Fibroblast of mammary gland (primary cell): ENCODE results near the gene EVI5.

Source experiments
- DNase-seq: peaks from one replicate; pipeline ENCODE4 v3.0.0-alpha.2; 2010; ENCODE audit warnings: low read depth
- H3K4me3 ChIP-seq: 2 replicates; pipeline ENCODE4 v1.5.1; 2011; ENCODE audit warnings: low read depth, mild to moderate bottlenecking, low read length, moderate library complexity; ENCODE audit not compliant: control insufficient read depth
- CTCF ChIP-seq: conservative IDR thresholded peaks from 2 replicates; pipeline ENCODE4 v1.5.1; 2011; ENCODE audit warnings: low read depth, low read length, inconsistent platforms; ENCODE audit not compliant: control insufficient read depth, insufficient read depth

EVI5 gene

GRCh38 chr1:92480813-92481598 is 303.9 kb downstream of the EVI5 start:
- H3K4me3 ChIP-seq = no peak overlapping the region
- TF ChIP-seq CTCF = no peak
- DNase-seq = no peak

GRCh38 chr1:92480200-92480812 is 304.6 kb downstream of the EVI5 start:
- DNase-seq = no peak
- no peak for TF ChIP-seq CTCF
- no peak overlapping the region for H3K4me3 ChIP-seq

- no peak for TF ChIP-seq CTCF
- no peak overlapping the region for H3K4me3 ChIP-seq
- DNase-seq = no peak
Observed at GRCh38 chr1:92479587-92479986, 305.3 kb downstream of the EVI5 start.

- no peak for DNase-seq
- H3K4me3 ChIP-seq = no peak overlapping the region
Observed at GRCh38 chr1:92478393-92478792, 306.5 kb downstream of the EVI5 start.

GRCh38 chr1:92476071-92476631 is 308.8 kb downstream of the EVI5 start:
- TF ChIP-seq CTCF = no peak
- no peak overlapping the region for H3K4me3 ChIP-seq
- no peak for DNase-seq

More at GRCh38 chr1:92478393-92478792, 306.5 kb downstream of the EVI5 start:
- no peak for TF ChIP-seq CTCF

- no peak for TF ChIP-seq CTCF
- no peak for DNase-seq
- H3K4me3 ChIP-seq = no peak overlapping the region
Observed at GRCh38 chr1:92475029-92475428, 309.9 kb downstream of the EVI5 start.
